Stimulated activated CD8-positive, alpha-beta memory T cell treated with anti-CD3 and anti-CD28 coated beads, Interleukin-7, amount 100 ng/mL, for 48 hours (primary cell): ENCODE data around the gene OR6C76.

Experiments
- DNase-seq, 2 donors: peaks; one replicate each; pipeline ENCODE4 v3.0.0-alpha.2; 2020; ENCODE audit warnings: low read depth in 1 of 2; ENCODE audit errors: extremely low read depth in 1 of 2

Gene OR6C76

GRCh38 chr12:55467836-55468235 lies 41.8 kb downstream of the OR6C76 start:
- DNase-seq, result no peak

GRCh38 chr12:55469291-55469690 lies 43.2 kb downstream of the OR6C76 start:
- no peak for DNase-seq

- DNase-seq, result no peak
These were observed 44.2 kb downstream of the OR6C76 start, which contains the start of gene OR6C70 for GRCh38 chr12:55470088-55470829. Gene OR6C70 (minus strand): TSS chr12:55470138. CDS start chr12:55470138, 0 bp downstream.

DNA sequence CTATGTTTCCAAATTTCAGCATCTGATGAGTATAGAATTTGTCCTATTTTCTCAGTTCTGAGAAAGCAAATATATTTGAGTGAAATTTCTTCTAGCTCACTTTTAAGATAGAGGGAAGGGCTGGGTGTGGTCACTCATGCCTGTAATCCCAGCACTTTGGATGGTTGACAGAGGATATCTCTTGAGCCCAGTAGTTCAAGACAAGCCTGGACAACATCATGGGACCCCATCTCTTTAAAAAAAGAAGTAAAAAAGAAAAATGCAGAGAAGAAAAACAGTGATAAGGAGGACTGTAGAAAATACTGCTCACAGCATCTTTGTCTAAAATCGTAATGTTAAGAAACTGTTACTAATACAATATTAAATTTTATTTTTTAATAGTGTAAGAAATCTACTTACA lies 46.2 kb downstream of the OR6C76 start:
- no peak for DNase-seq
